Breast epithelium (tissue), 3 donors: ENCODE measurements around the gene NTN3.

ENCODE experiments used
- CTCF ChIP-seq, 3 donors: fragments of 450-650 bp; IDR thresholded peaks; one replicate each; pipeline ENCODE4 v1.5.1; 2016 to 2017; ENCODE audit warnings: antibody characterized with exemption in 3 of 3, mild to moderate bottlenecking in 3 of 3, moderate library complexity in 3 of 3
- POLR2A ChIP-seq: fragments of 450-650 bp; IDR thresholded peaks from one replicate; pipeline ENCODE4 v1.6.1; 2016; ENCODE audit warnings: antibody characterized with exemption, mild to moderate bottlenecking, moderate library complexity
- POLR2AphosphoS5 ChIP-seq, 3 donors: sonication (generic); formaldehyde crosslinking; IDR thresholded peaks; one replicate each; pipeline ENCODE4 v1.6.1; 2017; ENCODE audit warnings: antibody characterized with exemption in 3 of 3

GRCh38 chr16:2436110-2436509, 35.0 kb upstream of the NTN3 start:
- TF ChIP-seq CTCF (IDR thresholded peaks at IDR 0.05), result no peak
- no peak for TF ChIP-seq POLR2A
- TF ChIP-seq POLR2AphosphoS5 (IDR thresholded peaks at IDR 0.05), result no peak
